Right lobe of liver (tissue), 4 donors: ENCODE results near the gene ATOSA.

ENCODE experiments used
- CTCF ChIP-seq, 4 donors: fragments of 200-600 bp in 3 of 4; fragments of 450-650 bp in 1 of 4; IDR thresholded peaks; one replicate each; pipeline versions ENCODE4 v1.5.1 to v1.8.0; 2016 to 2022; ENCODE audit warnings: antibody characterized with exemption in 4 of 4, mild to moderate bottlenecking in 2 of 4
- POLR2A ChIP-seq: fragments of 450-650 bp; IDR thresholded peaks from one replicate; pipeline ENCODE4 v1.6.1; 2017; ENCODE audit warnings: antibody characterized with exemption, mild to moderate bottlenecking
- donor health status: DM: no; HTN: no; CAD: no.
- donor health status: DM: no; HTN: no; CAD: no.
- donor health status: DM: no; HTN: yes; CAD: no.

- TF ChIP-seq POLR2A (no peak), CTCF (IDR thresholded peaks at IDR 0.05) (peak in 2 of 4 donors; percentile 13 to 14)
These were observed 1.4 kb downstream of the ATOSA start for GRCh38 chr15:52677593-52678467.
